Measurements from ENCODE around the gene N4BP2. TPM values are rescaled to one million over a fixed set of nuclear protein-coding genes. Genes with fewer than 3 reads are reported as not detected.

N4BP2 gene
- polyA plus RNA-seq, 4 donors: 19.7 to 25.1 (median 23.2) TPM

GRCh38 chr4:40149960-40150385 lies 93.3 kb downstream of the N4BP2 start:
- peak; percentile 12 to 26 (median 14) for DNase-seq (ENCODE audit: low read depth in 4 of 4, low spot score in 3 of 4)

GRCh38 chr4:40150932-40151331 lies 94.3 kb downstream of the N4BP2 start:
- no peak for DNase-seq (ENCODE audit: low read depth in 4 of 4, low spot score in 3 of 4)

- no peak for DNase-seq (ENCODE audit: low read depth in 4 of 4, low spot score in 3 of 4)
Measured at GRCh38 chr4:40152637-40153036, 96.0 kb downstream of the N4BP2 start.

GRCh38 chr4:40157436-40157835 lies 100.8 kb downstream of the N4BP2 start:
- DNase-seq (ENCODE audit: low read depth in 4 of 4, low spot score in 3 of 4): no peak

- DNase-seq (ENCODE audit: low read depth in 4 of 4, low spot score in 3 of 4): no peak
Measured at GRCh38 chr4:40160258-40160657, 103.6 kb downstream of the N4BP2 start.

GRCh38 chr4:40164459-40164858 lies 107.8 kb downstream of the N4BP2 start:
- DNase-seq (ENCODE audit: low read depth in 4 of 4, low spot score in 3 of 4): no peak

GRCh38 chr4:40165916-40166315 lies 109.3 kb downstream of the N4BP2 start:
- DNase-seq (ENCODE audit: low read depth in 4 of 4, low spot score in 3 of 4): no peak

GRCh38 chr4:40168070-40168469 lies 111.4 kb downstream of the N4BP2 start:
- no peak for DNase-seq (ENCODE audit: low read depth in 4 of 4, low spot score in 3 of 4)

- no peak for DNase-seq (ENCODE audit: low read depth in 4 of 4, low spot score in 3 of 4)
Measured at GRCh38 chr4:40170588-40170987, 113.9 kb downstream of the N4BP2 start.

GRCh38 chr4:40173470-40173875 lies 116.8 kb downstream of the N4BP2 start:
- DNase-seq (ENCODE audit: low read depth in 4 of 4, low spot score in 3 of 4): no peak

GRCh38 chr4:40176602-40177001 lies 120.0 kb downstream of the N4BP2 start:
- DNase-seq (ENCODE audit: low read depth in 4 of 4, low spot score in 3 of 4): no peak

- no peak for DNase-seq (ENCODE audit: low read depth in 4 of 4, low spot score in 3 of 4)
Measured at GRCh38 chr4:40177591-40177990, 120.9 kb downstream of the N4BP2 start.

- DNase-seq (ENCODE audit: low read depth in 4 of 4, low spot score in 3 of 4): no peak
Measured at GRCh38 chr4:40178672-40179071, 122.0 kb downstream of the N4BP2 start.

- DNase-seq (ENCODE audit: low read depth in 4 of 4, low spot score in 3 of 4): no peak
Measured at GRCh38 chr4:40179360-40179759, 122.7 kb downstream of the N4BP2 start.

GRCh38 chr4:40180356-40180755 lies 123.7 kb downstream of the N4BP2 start:
- DNase-seq (ENCODE audit: low read depth in 4 of 4, low spot score in 3 of 4): no peak

- DNase-seq (ENCODE audit: low read depth in 4 of 4, low spot score in 3 of 4): no peak
Measured at GRCh38 chr4:40182001-40182400, 125.4 kb downstream of the N4BP2 start.

GRCh38 chr4:40182954-40183353 lies 126.3 kb downstream of the N4BP2 start:
- no peak for DNase-seq (ENCODE audit: low read depth in 4 of 4, low spot score in 3 of 4)

- DNase-seq (ENCODE audit: low read depth in 4 of 4, low spot score in 3 of 4): no peak
Measured at GRCh38 chr4:40183615-40184411, 127.2 kb downstream of the N4BP2 start.

- DNase-seq (ENCODE audit: low read depth in 4 of 4, low spot score in 3 of 4): no peak
Measured at GRCh38 chr4:40185830-40186664, 129.4 kb downstream of the N4BP2 start.

- no peak for DNase-seq (ENCODE audit: low read depth in 4 of 4, low spot score in 3 of 4)
Measured at GRCh38 chr4:40186665-40187014, 130.0 kb downstream of the N4BP2 start.

- no peak for DNase-seq (ENCODE audit: low read depth in 4 of 4, low spot score in 3 of 4)
Measured at GRCh38 chr4:40187386-40187906, 130.8 kb downstream of the N4BP2 start.

GRCh38 chr4:40190019-40190418 lies 133.4 kb downstream of the N4BP2 start:
- no peak for DNase-seq (ENCODE audit: low read depth in 4 of 4, low spot score in 3 of 4)
